Islet of Langerhans (tissue), 1 donor: ENCODE data around the gene TSTD2.
"Not testable (repeated sequence)": the region's sequence is repeated elsewhere in the genome, so short reads cannot be mapped to it uniquely, and the experiment has no call there.

ENCODE experiments used
- FAIRE-seq: peaks from one replicate; lab custom pipeline; 2011; peaks lifted over from hg19 to GRCh38; lab: Jason Lieb, UNC

Gene TSTD2

DNA sequence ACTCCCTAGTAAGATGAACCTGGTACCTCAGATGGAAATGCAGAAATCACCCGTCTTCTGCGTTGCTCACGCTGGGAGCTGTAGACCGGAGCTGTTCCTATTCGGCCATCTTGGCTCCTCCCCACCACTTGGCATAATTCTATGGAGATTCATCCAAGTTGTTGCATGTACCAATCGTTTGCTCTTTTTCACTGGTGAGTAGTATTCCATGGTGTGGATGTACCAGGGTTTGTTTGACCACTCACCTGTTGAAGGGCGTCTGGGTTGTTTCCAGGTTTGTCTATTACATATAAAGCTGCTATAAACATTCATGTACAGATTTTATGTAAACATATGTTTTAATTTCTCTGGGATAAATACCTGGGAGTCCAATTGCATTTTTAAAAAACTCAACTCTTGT lies 46.3 kb downstream of the TSTD2 start:
- not testable (repeated sequence) for FAIRE-seq

DNA sequence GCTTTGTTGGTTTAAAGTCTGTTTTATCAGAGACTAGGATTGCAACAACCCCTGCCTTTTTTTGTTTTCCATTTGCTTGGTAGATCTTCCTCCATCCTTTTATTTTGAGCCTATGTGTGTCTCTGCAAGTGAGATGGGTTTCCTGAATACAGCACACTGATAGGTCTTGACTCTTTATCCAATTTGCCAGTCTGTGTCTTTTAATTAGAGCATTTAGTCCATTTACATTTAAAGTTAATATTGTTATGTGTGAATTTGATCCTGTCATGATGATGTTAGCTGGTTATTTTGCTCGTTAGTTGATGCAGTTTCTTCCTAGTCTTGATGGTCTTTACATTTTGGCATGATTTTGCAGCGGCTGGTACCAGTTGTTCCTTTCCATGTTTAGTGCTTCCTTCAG lies 48.4 kb downstream of the TSTD2 start:
- FAIRE-seq, result not testable (repeated sequence)

DNA sequence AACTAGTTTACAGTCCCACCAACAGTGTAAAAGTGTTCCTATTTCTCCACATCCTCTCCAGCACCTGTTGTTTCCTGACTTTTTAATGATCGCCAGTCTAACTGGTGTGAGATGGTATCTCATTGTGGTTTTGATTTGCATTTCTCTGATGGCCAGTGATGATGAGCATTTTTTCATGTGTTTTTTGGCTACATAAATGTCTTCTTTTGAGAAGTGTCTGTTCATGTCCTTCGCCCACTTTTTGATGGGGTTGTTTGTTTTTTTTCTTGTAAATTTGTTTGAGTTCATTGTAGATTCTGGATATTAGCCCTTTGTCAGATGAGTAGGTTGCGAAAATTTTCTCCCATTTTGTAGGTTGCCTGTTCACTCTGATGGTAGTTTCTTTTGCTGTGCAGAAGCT lies 51.6 kb downstream of the TSTD2 start:
- FAIRE-seq, result not testable (repeated sequence)

DNA sequence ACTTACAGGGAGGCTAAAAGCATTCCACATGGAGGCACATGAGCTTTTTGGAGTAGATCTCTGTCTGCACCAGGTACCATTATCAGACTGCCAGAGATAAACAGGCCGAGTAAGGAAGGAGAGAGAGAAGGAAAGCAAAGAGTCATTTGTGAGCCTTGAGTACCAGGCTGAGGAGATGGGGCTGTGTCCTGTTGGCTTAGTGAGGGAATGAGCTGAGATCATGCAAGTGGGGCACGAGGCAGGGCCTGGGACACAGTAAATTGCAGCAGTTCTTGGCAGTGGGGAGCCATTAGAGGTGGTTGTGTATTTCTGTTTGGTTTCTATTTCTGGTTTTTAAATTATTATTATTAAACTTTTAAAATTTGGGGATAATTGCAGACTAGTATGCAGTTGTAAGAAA lies 53.3 kb downstream of the TSTD2 start:
- FAIRE-seq, result no peak

DNA sequence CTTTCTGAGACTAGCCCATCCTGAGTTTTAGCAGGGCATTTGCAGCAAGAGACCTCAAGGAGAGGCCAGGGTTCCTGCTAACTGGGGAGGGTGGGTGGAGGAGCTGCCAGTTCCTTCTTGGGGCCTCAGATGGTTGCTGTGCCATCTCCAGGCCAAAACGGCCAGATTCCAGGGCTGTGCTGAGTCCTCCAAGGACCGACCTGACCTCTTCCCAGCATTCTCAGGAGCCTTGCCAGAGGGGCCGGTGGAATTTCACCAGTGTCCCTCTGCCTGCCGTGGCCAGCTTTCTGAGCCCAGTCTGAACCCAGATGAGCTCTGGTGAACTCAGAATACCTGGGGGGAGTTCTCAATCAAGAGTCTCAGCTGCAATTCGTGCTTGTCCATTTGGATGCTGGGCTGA lies 54.3 kb downstream of the TSTD2 start:
- no peak for FAIRE-seq

DNA sequence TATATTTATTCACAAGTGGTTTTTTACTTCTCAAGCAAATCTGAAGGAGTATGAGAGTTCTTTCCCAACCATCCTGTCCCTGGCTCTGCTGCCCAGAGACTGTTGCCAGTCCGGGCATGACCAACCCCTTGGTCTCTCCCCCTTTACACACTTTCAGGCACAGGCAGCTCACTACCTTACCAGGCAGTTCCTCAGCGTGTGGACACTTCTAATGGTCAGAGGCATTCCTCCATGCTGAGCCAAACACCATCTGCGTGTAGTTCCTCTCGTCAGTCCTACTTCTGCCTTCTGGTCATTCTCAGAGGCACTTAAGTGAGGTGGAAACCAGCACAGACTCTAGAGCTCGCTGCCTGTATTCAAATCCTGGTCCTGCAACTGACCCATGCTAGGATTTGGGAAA lies 56.1 kb downstream of the TSTD2 start:
- FAIRE-seq, result no peak

DNA sequence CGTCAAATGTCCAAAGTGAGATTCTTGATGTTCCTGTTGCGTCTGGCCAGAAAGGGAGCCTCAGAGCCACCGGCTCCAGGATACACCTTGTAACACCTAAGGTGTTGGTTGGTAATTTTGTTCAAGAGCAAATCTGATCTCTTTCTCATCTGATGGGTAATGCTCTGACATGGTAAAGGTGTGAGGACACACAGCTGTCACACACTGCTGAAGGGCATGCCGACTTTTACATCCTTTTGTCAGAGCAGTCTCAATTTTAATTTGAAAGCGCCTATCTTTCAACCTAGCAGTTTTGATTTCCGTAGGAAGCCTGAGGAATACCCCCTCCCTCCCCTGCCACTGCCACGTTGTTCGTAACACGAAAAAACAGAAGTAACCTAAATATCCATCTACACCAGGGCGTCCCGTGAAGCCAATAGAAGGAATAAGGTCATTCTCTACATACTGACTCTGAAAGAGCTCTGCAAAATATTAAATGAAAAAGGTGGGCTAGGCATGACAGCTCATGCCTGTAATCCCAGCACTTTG lies 57.4 kb downstream of the TSTD2 start:
- no peak for FAIRE-seq

DNA sequence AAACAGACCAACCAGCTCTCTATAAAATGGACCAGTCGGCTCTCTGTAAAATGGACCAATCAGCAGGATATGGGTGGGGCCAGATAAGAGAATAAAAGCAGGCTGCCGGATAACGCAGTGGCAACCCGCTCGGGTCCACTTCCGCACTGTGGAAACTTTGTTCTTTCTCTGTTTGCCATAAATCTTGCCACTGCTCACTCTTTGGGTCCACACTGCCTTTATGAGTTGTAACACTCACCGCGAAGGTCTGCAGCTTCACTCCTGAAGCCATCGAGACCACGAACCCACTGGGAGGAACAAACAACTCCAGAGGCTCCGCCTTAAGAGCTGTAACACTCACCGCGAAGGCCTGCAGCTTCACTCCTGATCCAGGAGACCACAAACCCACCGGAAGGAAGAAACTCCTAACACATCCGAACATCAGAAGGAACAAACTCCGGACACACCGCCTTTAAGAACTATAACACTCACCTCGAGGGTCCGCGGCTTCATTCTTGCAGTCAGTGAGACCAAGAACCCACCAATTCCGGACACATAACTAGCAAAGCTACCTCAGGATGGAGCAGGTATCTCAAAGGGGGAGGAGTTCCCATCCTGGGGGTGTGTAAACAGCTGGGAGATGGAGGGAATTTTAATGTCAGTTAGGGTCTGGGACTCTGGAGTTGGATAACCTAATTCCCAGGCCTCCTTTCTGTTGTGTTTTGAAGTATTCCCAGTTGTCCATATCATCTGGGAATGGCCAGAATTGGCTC lies 58.1 kb downstream of the TSTD2 start:
- FAIRE-seq, result not testable (repeated sequence)

DNA sequence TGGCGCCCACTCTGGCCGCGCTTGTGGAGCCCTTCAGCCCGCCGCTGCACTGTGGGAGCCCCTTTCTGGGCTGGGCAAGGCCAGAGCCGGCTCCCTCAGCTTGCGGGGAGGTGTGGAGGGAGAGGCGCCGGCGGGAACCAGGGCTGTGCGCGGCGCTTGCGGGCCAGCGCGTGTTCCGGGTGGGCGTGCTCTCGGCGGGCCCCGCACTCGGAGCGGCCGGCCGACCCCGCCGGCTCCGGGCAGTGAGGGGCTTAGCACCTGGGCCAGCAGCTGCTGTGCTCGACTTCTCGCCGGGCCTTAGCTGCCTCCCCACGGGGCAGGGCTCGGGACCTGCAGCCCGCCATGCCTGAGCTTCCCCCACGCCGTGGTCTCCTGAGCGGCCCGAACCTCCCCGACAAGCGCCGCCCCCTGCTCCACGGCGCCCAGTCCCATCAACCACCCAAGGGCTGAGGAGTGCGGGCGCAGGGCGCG lies 59.0 kb downstream of the TSTD2 start:
- not testable (repeated sequence) for FAIRE-seq

DNA sequence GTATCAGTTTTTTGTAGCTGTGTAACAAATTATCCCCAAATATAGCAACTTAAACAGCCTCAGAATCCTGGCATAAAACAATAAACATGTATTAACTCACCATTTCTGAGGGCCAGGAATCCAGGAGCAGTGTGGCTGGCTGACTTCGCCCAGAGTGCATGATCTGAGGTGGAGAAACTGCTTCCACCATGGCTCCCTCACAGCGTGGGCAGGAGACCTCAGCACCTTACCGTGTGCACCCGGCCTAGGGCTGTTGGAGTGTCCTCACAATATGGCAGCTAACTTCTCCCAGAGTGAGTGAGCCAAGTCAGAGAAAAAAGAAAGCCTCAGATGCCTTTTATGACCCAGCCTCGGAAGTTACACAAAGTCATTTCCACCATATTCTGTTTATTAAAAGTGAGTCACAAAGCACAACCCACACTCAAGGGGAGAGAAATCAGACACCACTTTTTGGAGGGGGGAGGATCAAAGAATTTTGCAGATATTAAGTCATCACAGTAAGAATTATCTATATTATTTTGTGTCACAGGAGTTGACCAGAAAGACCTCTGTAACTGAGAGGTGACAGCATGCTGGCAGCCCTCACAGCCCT lies 59.6 kb downstream of the TSTD2 start:
- no peak for FAIRE-seq

DNA sequence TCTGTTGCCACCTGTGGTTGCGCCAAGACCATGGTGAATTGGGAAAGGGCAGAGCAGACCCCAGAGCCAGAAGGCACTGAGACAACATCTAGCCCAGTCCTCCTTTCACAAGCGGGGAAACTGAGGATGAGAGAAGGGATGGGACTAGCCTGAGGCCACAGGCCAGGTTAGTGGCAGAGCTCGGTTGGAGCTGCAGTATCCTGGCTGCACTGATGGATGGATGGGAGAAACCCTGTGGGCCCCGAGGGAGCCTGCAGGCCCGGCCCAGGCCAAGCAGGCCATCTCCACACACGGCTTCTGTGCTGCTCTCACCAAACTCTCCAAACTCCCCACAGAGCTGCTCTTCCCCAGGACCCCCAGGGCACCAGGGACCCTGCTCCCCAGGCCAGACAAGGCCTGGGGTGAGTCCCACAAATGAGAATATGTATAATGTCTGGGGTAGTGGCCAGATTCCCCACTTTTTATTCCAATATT lies 60.2 kb downstream of the TSTD2 start:
- no peak for FAIRE-seq

DNA sequence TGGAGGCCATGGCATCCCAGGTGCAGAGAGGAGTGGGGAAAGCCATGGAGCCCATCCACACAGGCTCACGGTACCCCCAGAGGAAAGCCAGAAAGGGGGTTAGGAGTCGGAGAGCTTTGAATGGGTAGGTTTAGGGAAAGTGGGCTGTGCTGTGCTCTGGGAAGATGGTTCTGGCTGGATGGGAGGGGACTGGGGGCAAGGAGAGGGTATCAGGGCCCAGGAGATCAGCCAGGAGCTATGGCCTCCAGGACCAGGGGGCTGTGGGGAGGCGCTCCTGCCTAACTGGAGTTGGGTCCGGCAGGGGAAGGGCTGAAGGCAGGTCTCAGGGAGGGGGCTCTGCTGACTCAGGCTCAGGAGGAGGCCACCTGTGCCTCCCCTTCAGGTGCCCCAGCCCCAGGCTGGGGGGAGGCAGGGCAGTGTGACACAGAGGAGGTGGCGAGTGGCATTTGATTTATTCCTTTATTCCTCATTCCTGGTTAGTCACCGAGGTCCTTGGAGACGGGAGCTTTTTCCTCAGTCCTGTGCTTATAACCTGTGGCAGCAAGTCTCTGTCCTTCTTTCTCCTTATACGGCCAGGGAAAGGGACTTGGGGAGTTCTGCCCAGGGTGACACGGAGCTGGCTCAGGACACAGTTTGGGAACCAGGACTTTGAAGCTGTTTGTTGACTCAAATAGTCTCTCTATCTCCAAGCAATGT lies 60.8 kb downstream of the TSTD2 start:
- FAIRE-seq, result no peak

DNA sequence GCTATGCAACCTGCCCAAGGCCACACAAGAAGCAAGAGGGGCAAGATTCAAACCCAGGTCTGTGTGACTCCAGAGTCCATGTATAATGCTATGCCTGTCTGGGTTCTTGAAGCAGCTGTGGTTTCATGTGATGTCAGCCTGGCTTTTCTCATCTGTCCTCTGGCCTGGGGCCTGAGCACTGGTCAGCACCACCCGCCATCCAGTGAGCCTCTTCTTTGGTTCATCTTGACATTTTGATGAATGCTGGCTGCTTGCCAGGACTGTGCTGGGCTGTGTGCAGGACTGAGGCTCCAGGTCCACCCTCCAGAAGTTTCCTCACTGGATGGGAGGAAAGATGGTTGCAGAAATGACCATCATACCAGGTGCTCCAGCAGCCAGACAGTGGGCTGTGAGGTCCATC lies 61.5 kb downstream of the TSTD2 start:
- FAIRE-seq, result no peak

DNA sequence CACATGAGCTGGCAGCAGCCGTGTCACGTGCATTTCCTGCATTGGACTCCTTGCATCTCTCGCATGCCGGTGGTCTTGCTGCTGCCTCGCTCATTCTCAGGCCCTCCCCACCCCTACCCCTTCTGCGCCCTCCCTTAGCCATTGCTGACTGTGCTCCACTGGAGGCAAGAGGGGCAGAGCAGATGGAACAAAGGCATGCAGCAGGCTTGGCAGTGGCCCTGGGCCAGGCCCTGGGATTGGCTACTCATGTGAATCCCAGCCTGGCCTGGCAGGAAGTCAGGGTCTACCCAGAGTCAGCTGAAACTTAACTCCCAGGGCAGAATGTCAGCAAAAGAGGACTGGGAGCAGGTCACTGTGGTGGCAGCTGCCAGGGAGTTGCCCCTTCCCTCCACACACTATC lies 62.3 kb downstream of the TSTD2 start:
- no peak for FAIRE-seq

DNA sequence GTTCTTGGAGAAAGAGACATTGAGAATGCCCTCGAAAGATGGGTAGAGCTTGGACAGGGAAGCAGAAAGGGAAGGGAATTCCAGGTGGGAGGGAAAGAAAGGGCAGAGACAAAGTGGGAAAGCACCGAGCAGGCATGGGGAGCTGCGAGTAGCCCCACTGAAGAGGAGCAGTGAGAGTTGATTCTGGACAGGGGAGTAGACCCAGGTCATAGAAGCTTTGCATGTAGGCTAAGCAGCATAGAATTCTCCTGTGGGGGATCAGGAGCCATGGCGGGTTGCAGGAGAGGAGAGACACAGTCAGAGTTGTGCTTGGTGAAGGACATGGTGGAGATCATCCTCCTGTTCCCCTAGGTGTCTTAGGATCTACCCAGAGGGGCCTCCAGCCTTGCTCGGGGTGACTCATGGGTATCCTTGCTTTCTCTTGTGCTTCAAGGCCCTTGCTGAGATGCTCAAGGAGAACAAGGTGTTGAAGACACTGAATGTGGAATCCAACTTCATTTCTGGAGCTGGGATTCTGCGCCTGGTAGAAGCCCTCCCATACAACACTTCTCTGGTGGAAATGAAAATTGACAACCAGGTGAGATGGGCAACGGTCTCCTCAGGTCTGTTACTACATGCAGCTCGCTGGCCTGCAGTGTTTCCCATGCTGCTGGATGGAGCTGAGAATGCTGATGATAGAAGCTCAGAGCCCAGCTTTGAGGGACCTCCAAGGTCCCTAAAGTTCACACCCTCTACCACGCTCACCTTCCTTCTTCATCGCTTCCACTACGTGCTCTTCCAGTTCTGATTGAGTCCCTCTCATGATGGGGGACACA lies 64.5 kb downstream of the TSTD2 start:
- FAIRE-seq, result no peak

DNA sequence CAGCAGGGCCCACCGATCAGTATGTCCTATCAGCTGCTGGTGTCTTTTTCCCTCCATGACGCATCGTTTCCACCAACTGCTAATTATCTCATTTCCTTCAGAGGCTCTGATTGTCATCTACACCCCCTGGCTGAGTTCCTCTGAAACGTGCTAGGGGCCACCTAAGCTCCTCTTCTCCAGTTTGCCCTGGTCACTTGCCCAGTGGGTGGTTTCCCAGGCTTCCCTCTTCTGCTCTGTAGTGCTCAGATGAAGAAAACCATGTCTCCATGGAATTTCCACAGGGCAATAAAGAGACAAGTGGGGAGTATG lies 65.3 kb downstream of the TSTD2 start:
- no peak for FAIRE-seq

DNA sequence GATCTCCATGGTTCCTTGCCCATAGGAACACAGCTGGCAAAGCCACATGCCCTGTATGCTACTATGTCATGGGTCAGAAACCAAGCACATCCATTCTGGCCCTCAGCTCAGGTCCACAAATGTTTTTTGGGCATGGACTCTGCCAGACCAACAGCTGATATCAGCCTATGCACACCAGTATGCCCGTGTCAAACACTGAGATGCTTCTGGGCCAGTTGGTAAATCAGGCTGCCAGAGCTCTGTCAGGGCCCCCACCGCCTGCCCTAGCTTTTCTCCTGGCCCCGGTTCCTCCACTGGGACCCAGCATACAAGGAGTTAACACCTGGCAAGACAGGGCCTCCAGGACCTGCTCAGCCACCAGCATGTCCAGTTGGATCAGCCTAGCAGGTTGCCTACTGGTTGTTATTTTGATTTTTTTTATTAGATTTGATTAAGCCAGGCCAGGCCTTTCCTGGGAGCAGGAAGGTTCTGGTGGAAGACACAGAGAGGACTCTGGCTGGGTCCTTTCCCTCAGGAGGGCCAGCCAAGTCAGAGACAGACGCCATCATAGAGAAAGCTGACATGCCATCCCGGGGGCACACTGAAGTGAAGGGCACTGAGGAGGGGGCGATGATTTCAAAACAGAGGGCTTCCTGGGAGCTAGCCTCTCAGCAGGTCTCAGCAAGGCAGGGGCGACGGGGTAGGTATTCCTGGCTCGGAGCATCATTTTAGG lies 65.8 kb downstream of the TSTD2 start:
- no peak for FAIRE-seq

DNA sequence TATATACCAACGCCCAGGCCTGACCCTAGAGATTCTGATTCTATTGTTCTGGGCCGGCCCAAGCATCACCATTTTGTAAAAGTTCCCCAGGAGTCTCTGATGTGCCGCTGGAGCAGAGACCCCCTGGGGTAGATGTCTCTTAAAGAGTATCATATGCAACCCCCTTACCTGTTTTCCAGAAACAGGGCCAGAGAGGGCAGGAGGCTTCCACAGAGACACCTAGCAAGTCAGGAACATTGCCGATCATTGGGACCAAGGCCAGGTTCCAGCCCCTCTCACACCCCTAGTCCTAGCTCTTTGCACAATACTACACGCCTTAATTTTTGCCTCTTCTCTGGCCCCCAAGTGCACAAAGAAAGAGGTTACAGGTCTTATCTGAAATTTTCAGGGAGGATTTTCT lies 67.9 kb downstream of the TSTD2 start:
- FAIRE-seq, result no peak

DNA sequence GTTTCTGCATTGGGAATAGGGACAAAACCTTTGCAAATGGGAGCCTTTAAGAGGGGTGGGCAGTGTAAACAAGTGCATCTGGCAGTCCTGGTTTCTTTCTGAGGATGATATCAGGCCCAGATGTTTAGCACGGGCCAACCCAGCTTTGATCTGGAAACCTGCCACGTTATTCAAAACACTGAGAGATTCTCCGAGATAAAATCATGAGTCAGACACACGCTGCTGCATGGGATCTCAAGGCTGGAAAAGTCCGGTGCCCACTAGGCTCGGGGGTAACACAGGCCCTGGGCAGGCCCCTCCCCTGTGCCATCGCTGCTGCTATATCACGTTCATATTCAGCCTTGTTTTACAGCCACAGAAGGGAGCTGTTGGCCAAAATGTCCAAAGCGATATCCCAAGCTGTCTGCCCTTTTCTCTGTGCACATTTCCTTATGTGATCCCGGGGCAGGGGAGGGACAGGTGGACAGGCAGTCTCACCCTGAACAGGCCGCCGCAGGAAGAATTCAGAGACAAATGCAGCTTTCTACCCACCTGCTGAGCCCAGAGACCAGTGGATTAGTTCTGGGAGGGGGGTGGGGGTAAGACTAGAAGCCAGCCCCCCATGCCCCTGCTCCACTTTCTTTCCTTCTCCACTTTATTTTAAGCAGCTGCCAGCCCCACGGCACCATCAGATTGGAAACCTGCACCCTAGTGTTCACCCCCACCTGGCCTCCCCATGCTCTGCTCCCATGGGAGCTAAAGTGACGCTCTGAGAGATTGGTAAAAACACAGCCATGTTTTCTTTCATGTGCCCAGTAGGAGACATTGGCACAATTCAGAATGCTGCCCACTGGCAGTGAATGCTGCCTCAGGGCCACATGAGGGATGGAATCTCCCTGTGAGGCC lies 68.6 kb downstream of the TSTD2 start:
- FAIRE-seq, result no peak

DNA sequence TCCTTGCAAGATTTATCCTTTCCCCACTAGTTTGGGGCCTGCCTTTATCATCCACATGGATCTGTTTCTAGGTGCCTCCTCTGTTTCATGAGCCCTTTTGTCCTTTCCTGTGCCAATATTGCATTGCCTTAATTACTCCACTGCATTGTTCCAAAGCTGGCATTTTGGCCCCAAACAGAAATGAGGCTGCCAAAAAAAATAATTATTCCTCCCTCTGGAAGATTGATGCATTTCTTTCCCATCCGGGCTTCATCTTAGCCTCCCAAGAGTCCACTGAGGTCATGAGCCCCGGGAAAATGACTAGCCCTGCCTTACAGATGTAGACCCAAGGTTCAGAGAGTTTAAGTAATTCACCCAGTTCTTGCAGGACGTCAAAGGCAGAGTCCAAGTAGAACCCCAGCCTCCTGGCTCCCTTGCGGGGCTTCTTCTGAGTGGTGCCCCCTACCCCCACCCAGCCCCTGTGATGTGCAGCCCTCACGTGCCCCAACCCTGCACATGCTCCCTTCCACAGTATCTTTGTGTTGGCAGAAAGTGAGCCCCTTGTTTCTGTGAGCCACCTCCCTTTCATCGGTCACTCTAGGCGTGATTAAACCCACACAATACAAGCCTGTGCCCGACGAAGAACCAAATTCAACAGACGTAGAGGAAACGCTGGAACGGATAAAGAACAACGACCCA lies 69.6 kb downstream of the TSTD2 start:
- no peak for FAIRE-seq
